ENCODE results near the gene TBX6. TPM values are rescaled to one million over a fixed set of nuclear protein-coding genes. Genes with fewer than 3 reads are reported as not detected.

Gene TBX6
- total RNA-seq, 1 donor from 2014 or later = 1.4 TPM

GRCh38 chr16:30054451-30054850 is 37.3 kb downstream of the TBX6 start:
- Histone ChIP-seq H3K4me3 (no peak overlapping the region), H3K9me3 (no peaks in the 10 kb centered on the region), H3K27me3 (no peaks in the 10 kb centered on the region), H3K36me3 (no peaks in the 10 kb centered on the region), H3K4me1 (peaks cover 8% of the 10 kb centered on the region), H3K27ac (no peak overlapping the region)
- intact Hi-C loops (cut with DNase I) = no loop called here
- ATAC-seq (no peak), DNase-seq (no peak)
- TF ChIP-seq, protein P1, sequence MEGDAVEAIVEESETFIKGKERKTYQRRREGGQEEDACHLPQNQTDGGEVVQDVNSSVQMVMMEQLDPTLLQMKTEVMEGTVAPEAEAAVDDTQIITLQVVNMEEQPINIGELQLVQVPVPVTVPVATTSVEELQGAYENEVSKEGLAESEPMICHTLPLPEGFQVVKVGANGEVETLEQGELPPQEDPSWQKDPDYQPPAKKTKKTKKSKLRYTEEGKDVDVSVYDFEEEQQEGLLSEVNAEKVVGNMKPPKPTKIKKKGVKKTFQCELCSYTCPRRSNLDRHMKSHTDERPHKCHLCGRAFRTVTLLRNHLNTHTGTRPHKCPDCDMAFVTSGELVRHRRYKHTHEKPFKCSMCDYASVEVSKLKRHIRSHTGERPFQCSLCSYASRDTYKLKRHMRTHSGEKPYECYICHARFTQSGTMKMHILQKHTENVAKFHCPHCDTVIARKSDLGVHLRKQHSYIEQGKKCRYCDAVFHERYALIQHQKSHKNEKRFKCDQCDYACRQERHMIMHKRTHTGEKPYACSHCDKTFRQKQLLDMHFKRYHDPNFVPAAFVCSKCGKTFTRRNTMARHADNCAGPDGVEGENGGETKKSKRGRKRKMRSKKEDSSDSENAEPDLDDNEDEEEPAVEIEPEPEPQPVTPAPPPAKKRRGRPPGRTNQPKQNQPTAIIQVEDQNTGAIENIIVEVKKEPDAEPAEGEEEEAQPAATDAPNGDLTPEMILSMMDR (IDR thresholded peaks at IDR 0.05) = no peak

GRCh38 chr16:30053376-30054015 is 38.2 kb downstream of the TBX6 start:
- TF ChIP-seq, protein P1 (IDR thresholded peaks at IDR 0.05) = no peak
- Histone ChIP-seq H3K27ac (peak overlapping the region; percentile 49), H3K9me3 (no peaks in the 10 kb centered on the region), H3K4me3 (peak overlapping the region; percentile 72), H3K27me3 (no peaks in the 10 kb centered on the region), H3K4me1 (peaks cover 8% of the 10 kb centered on the region), H3K36me3 (no peaks in the 10 kb centered on the region)
- ATAC-seq (peak; percentile 11), DNase-seq (no peak)
- intact Hi-C loops (cut with DNase I) = no loop called here

GRCh38 chr16:30052671-30053372 is 38.9 kb downstream of the TBX6 start:
- peak; percentile 97 for ATAC-seq
- no peaks in the 10 kb centered on the region for H3K36me3 ChIP-seq
- peak; percentile 97 for DNase-seq
- H3K27ac ChIP-seq = peak overlapping the region; percentile 49
- intact Hi-C loops (cut with DNase I) = no loop called here
- TF ChIP-seq, protein P1 (IDR thresholded peaks at IDR 0.05) = no peak
- H3K9me3 ChIP-seq = no peaks in the 10 kb centered on the region
- peak overlapping the region; percentile 72 for H3K4me3 ChIP-seq
- H3K27me3 ChIP-seq = no peaks in the 10 kb centered on the region
- peaks cover 8% of the 10 kb centered on the region for H3K4me1 ChIP-seq

GRCh38 chr16:30051518-30051917 is 40.2 kb downstream of the TBX6 start:
- no peaks in the 10 kb centered on the region for H3K9me3 ChIP-seq
- intact Hi-C loops (cut with DNase I) = no loop called here
- H3K4me3 ChIP-seq = no peak overlapping the region
- TF ChIP-seq, protein P1 (IDR thresholded peaks at IDR 0.05) = no peak
- no peak for DNase-seq
- no peaks in the 10 kb centered on the region for H3K36me3 ChIP-seq
- no peaks in the 10 kb centered on the region for H3K27me3 ChIP-seq
- ATAC-seq = no peak
- H3K4me1 ChIP-seq = peaks cover 8% of the 10 kb centered on the region
- no peak overlapping the region for H3K27ac ChIP-seq

DNA sequence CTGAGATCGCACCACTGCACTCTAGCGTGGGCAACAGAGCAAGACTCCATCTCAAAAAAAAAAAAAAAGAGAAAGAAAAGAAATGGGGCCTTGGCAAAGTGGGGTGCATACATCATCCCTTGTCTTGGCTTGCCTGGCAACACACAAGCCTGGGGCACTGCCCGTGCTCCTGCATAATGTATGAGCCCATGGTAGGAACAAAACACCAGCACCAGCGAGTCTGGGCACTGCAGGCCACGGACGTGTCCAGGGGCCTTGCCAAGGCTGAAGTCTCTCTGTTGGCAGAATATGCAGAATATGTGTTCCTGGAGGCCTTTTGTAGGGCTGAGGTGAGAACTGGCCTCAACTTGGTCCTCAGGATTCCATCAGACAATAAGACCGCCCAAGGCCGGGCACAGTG is 41.9 kb downstream of the TBX6 start:
- Histone ChIP-seq H3K27me3 (no peaks in the 10 kb centered on the region), H3K36me3 (no peaks in the 10 kb centered on the region), H3K27ac (no peak overlapping the region), H3K9me3 (no peaks in the 10 kb centered on the region), H3K4me3 (no peak overlapping the region), H3K4me1 (peaks cover 8% of the 10 kb centered on the region)
- TF ChIP-seq, protein P1 (IDR thresholded peaks at IDR 0.05) = no peak
- DNase-seq (no peak), ATAC-seq (no peak)
- intact Hi-C loops (cut with DNase I) = no loop called here

Measured in upper lobe of right lung (tissue), 1 donor.